ENCODE data around the gene MT2A.

GRCh38 chr16:56609463-56609921 is 1.1 kb downstream of the MT2A start:
- TF ChIP-seq EZH2 (IDR thresholded peaks at IDR 0.05; ENCODE audit: low read length, unreplicated experiment): no peak
- TF ChIP-seq EZH2phosphoT487 (IDR thresholded peaks at IDR 0.05; ENCODE audit: borderline replicate concordance, low read length): no peak
